Keratinocyte (primary cell): ENCODE data around the gene CLEC16A.

Source experiments
- EZH2 ChIP-seq: IDR thresholded peaks from one replicate; pipeline ENCODE4 v1.6.1; 2012; ENCODE audit warnings: inconsistent platforms, mild to moderate bottlenecking, low read length, moderate library complexity
- TF ChIP-seq, protein P1 (sequence below), 3 experiments: IDR thresholded peaks in 1 of 3; conservative IDR thresholded peaks in 1 of 3; optimal IDR thresholded peaks in 1 of 3; 2 replicates in 2 of 3; 3 replicates in 1 of 3; pipeline versions ENCODE3 to v1.5.1; 2011; ENCODE audit warnings: low read length in 3 of 3, mild to moderate bottlenecking in 3 of 3, moderate library complexity in 2 of 3, control low read depth in 1 of 3, inconsistent platforms in 1 of 3; ENCODE audit not compliant: insufficient read depth in 2 of 3; ENCODE audit errors: extremely low read depth in 1 of 3

GRCh38 chr16:11147754-11148444 is 203.5 kb downstream of the CLEC16A start:
- TF ChIP-seq, protein P1, sequence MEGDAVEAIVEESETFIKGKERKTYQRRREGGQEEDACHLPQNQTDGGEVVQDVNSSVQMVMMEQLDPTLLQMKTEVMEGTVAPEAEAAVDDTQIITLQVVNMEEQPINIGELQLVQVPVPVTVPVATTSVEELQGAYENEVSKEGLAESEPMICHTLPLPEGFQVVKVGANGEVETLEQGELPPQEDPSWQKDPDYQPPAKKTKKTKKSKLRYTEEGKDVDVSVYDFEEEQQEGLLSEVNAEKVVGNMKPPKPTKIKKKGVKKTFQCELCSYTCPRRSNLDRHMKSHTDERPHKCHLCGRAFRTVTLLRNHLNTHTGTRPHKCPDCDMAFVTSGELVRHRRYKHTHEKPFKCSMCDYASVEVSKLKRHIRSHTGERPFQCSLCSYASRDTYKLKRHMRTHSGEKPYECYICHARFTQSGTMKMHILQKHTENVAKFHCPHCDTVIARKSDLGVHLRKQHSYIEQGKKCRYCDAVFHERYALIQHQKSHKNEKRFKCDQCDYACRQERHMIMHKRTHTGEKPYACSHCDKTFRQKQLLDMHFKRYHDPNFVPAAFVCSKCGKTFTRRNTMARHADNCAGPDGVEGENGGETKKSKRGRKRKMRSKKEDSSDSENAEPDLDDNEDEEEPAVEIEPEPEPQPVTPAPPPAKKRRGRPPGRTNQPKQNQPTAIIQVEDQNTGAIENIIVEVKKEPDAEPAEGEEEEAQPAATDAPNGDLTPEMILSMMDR (optimal IDR thresholded peaks at IDR 0.05 in 1 of 3, IDR thresholded peaks at IDR 0.05 in 1 of 3, conservative IDR thresholded peaks at IDR 0.05 in 1 of 3; ENCODE audit: extremely low read depth in 1 of 3, insufficient read depth in 2 of 3, low read length in 3 of 3), result no peak
- no peak for TF ChIP-seq EZH2
